IPS DF 6.9 (cell line): ENCODE data around the gene IRAK1.

Experiments
- DNase-seq: peaks from one replicate; pipeline ENCODE4 v3.0.0-alpha.2; 2013; ENCODE audit warnings: low read depth, low spot score
- H3K27ac ChIP-seq: one replicate; pipeline ENCODE4 v1.5.1; 2013; ENCODE audit warnings: low read length, control low read depth
- H3K27me3 ChIP-seq: 2 replicates; pipeline ENCODE4 v1.6.1; 2013; ENCODE audit warnings: mild to moderate bottlenecking, low read length; ENCODE audit not compliant: control insufficient read depth, insufficient read depth
- H3K36me3 ChIP-seq: 2 replicates; pipeline ENCODE4 v1.6.1; 2013; ENCODE audit warnings: low read length; ENCODE audit not compliant: control insufficient read depth, insufficient read depth
- H3K4me1 ChIP-seq: 2 replicates; pipeline ENCODE4 v1.6.1; 2013; ENCODE audit warnings: low read length; ENCODE audit not compliant: control insufficient read depth, insufficient read depth
- H3K4me3 ChIP-seq: 2 replicates; pipeline ENCODE4 v1.5.1; 2013; ENCODE audit warnings: mild to moderate bottlenecking, low read length
- H3K9me3 ChIP-seq: 2 replicates; pipeline ENCODE4 v1.6.1; 2013; ENCODE audit warnings: low read length, inconsistent platforms; ENCODE audit not compliant: control insufficient read depth, insufficient read depth
- WGBS: extraction: QIAGEN DNeasy Blood & Tissue Kit; methylation state at CpG from one replicate; pipeline ENCODE4 v1.1.7; 2013; ENCODE audit warnings: mixed read lengths, missing lambda C conversion rate; ENCODE audit not compliant: insufficient read length, insufficient coverage; 5-methylcytosine and 5-hydroxymethylcytosine counted together

Gene IRAK1

DNA sequence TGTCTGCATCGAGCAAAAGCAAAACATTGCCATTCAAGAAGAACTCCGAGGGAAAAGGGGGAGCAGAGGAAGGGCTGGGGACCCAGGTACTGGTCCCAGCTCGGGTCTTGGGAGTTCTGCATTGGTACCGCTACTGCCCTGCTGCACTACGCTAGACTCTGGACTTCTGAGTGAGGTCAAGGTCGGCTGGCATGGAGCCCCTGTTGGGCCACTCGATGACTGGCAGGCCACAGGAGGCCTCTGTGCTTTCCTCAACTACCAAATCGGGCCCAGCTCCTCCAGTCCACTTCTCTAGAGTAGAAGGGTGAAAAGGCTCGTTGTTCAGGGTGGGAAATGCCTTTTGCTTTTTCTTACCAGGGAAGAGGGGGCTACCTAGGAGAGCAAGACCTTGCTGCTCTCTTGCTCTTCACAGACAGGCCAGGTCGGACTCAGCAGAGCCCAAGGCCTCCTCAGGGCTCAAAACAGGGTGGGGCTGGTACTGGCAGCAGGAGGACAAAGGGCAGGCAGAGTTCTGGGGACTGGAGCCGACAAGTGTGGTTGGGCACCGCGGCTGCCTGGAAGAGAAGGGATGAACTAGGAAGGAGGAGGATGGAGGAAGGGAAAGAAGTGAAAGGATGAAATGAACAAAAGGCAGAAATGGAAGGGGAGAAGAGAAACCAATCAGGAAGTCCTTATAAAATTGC, 8.9 kb upstream of the IRAK1 start:
- no peaks in the 10 kb centered on the region; the same call in 1 of the 2 replicates for H3K36me3 ChIP-seq
- no CpG with 5 or more reads among the region's 13 CpGs for WGBS
- H3K27me3 ChIP-seq = peaks cover 25% of the 10 kb centered on the region; the same call in 1 of the 2 replicates

DNA sequence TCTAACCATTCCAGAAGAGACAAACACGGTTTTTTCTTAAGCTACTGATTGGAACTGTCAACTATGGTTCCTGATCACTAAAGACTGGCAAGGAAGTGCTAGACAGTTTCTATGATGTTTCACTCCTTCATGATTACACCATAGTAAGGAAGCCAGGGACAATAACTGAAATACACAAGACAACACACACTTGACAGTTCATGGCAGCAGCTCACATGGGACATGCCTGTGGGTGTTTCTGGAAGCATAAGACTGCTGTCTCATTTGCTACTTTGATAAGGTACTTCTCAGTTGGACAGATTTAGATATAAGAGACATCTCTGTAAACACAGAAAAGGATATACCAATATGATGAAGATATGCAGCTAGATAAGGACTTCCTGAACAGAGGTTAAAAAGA, 8.3 kb upstream of the IRAK1 start:
- WGBS = no CpG with 5 or more reads among the region's 1 CpG
- H3K4me1 ChIP-seq = peaks cover 2% of the 10 kb centered on the region
- no peaks in the 10 kb centered on the region for H3K9me3 ChIP-seq
- H3K27ac ChIP-seq = no peak overlapping the region
- peaks cover 18% of the 10 kb centered on the region; the same call in 1 of the 2 replicates for H3K27me3 ChIP-seq
- H3K4me3 ChIP-seq = no peak overlapping the region
- no peaks in the 10 kb centered on the region; the same call in 1 of the 2 replicates for H3K36me3 ChIP-seq
- no peak for DNase-seq

More for the DNA sequence above, 8.9 kb upstream of the IRAK1 start:
- Histone ChIP-seq H3K4me3 (no peak overlapping the region), H3K4me1 (peaks cover 3% of the 10 kb centered on the region), H3K9me3 (no peaks in the 10 kb centered on the region), H3K27ac (no peak overlapping the region)
- no peak for DNase-seq

DNA sequence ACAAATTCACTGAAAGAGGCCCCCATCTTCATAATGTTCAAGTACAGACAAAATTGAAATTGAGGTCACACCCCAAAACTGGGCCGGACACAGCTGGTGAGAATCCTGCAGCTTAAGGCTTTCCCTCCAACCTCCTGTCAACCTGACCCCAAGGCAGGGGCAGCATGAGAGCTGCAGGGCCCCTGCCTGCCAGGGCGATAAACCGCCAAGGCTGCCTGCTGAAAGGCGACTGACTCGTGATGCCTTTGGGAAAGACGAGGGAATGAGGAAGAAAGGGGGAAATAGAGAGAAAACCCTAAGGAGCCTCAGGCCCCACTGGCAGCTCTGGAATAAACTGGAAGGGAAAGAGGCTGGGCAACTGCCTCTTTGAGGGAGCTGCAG, 7.3 kb upstream of the IRAK1 start:
- Histone ChIP-seq H3K36me3 (no peaks in the 10 kb centered on the region; the same call in 1 of the 2 replicates), H3K27me3 (peaks cover 12% of the 10 kb centered on the region; the same call in 1 of the 2 replicates), H3K4me3 (no peak overlapping the region), H3K27ac (no peak overlapping the region), H3K4me1 (peaks cover 1% of the 10 kb centered on the region; the same call in 1 of the 2 replicates), H3K9me3 (no peaks in the 10 kb centered on the region)
- DNase-seq = no peak
- WGBS = no CpG with 5 or more reads among the region's 6 CpGs

DNA sequence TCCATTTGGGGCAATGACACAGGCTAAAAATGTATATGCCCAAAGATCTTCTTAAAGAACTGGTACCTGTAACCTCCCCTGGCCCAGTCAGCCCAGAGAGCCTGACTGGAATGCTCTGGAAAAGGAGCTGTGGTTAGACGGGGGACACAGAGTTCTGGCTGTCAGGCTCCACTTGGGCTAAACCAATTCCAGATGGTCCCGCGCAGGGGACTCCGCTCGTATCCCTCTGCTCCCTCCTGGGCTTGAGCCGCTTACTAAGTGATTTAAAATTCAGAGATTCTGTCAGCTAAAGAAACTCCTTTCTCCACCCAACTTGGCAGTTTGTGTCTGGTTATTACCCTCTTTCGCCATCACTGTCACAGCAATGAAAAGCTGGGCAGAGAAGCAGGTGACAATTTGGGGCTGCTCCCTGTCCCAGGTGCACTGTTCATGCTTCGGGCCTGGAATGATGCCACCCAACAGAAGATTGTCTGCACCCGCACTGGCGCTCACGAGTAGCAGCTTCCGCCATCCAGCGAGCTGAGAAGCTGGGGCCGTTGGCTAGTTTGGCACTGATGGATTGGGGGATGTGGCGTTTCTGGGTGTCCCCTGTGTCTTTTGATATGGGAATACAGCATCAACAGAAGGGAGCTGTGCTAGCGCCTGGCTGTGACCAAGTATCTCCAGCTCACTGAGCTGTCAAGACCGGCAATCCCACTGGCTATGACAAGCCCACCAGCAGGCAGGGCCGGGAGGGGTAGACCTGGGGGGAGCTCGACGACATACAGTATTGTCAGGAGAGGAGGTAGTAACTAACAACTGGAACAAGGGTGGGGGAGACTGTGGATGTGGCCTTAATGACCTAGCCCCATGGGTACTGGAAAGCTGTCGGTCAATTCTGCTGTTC, 6.7 kb upstream of the IRAK1 start:
- no CpG with 5 or more reads among the region's 21 CpGs for WGBS
- Histone ChIP-seq H3K4me1 (peaks cover 1% of the 10 kb centered on the region; the same call in 1 of the 2 replicates), H3K9me3 (no peaks in the 10 kb centered on the region), H3K36me3 (no peaks in the 10 kb centered on the region; the same call in 1 of the 2 replicates), H3K4me3 (no peak overlapping the region), H3K27ac (no peak overlapping the region), H3K27me3 (peaks cover 12% of the 10 kb centered on the region; the same call in 1 of the 2 replicates)
- no peak for DNase-seq

DNA sequence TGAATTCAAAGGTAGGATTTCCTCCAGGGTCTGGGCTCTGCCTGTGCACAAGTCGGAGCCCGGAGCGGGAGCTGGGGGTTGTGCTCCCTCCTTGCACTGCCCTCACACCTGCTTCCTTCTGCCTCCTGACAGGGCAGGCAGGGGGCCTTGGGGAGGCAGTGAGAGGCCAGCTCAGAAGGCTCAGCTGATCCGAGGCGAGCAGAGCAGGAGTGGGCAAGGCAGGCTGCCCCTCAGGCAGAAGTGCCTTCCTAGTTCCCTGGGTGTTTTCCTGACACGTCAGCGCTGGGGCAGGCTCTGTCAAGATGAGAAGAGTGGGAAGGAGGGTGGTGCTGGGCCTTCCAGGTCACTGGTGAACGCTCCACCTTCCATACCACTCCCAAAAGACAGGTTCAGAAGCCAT, 5.5 kb upstream of the IRAK1 start:
- H3K27ac ChIP-seq = no peak overlapping the region

DNA sequence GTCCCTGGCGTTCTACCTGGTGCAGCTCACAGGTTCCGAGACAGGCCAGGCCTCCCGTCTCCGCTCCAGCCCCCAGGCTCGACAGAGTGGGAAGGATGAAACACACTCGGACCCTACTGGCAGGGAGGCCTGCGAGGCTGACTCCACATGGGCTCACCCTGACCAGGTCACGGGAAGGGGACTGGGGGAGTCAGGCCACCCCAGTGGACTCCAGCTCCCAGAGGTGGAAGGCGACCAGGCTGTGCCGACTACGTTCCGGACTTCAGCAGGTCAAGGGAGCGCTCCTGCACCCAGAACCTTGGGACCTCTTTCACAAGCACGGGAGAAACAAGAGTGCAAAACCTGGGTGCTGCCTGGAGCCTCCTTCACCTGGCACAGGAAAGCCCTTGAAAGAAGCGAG, 4.6 kb upstream of the IRAK1 start:
- no CpG with 5 or more reads among the region's 15 CpGs for WGBS
- peaks cover 2% of the 10 kb centered on the region; the same call in 1 of the 2 replicates for H3K27me3 ChIP-seq
- no peaks in the 10 kb centered on the region; the same call in 1 of the 2 replicates for H3K36me3 ChIP-seq
- peaks cover 5% of the 10 kb centered on the region for H3K4me1 ChIP-seq
- DNase-seq = no peak
- no peak overlapping the region for H3K4me3 ChIP-seq
- no peaks in the 10 kb centered on the region for H3K9me3 ChIP-seq
- no peak overlapping the region for H3K27ac ChIP-seq

More for the DNA sequence above, 5.5 kb upstream of the IRAK1 start:
- Histone ChIP-seq H3K9me3 (no peaks in the 10 kb centered on the region), H3K27me3 (peaks cover 12% of the 10 kb centered on the region; the same call in 1 of the 2 replicates), H3K4me3 (no peak overlapping the region), H3K36me3 (no peaks in the 10 kb centered on the region; the same call in 1 of the 2 replicates), H3K4me1 (peaks cover 5% of the 10 kb centered on the region)
- WGBS = no CpG with 5 or more reads among the region's 8 CpGs
- DNase-seq = no peak

DNA sequence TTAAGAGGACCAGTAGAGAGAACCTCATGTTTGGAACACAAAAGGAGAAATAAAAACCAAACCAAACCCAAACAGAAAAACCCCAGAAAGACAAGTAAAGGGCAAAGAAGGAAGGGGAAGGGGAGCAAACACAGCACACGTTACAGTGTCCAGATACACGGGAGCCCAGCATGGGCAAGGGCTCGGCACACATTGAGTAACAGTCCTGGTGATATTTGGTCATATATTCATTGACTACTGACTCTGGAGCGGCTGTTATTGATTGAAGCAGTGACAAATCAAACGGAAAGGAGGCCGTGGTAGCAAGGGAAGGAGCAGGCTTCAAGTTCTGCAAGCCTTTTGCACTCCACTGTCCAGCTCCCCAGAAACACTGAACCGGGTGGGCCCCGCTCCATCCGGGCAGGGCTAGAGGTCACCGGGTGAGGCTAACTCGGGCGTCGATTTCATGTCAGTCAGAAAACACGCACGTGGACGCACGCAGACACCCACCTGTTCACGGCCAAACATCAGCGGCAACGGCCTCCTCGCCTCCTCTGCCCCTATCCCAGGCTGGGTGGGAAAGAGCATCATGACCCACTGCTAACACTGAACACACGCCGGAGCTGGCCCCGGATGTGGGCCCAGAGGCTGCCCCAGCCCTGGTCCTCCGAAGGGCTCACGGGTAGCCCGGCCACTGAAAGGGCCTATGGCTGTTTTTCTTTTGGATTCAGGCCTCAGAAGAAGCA, 3.7 kb upstream of the IRAK1 start:
- Histone ChIP-seq H3K9me3 (no peaks in the 10 kb centered on the region), H3K36me3 (no peaks in the 10 kb centered on the region; the same call in 1 of the 2 replicates), H3K4me1 (peaks cover 5% of the 10 kb centered on the region), H3K27me3 (no peaks in the 10 kb centered on the region), H3K4me3 (no peak overlapping the region), H3K27ac (no peak overlapping the region)
- WGBS = no CpG with 5 or more reads among the region's 27 CpGs
- no peak for DNase-seq

DNA sequence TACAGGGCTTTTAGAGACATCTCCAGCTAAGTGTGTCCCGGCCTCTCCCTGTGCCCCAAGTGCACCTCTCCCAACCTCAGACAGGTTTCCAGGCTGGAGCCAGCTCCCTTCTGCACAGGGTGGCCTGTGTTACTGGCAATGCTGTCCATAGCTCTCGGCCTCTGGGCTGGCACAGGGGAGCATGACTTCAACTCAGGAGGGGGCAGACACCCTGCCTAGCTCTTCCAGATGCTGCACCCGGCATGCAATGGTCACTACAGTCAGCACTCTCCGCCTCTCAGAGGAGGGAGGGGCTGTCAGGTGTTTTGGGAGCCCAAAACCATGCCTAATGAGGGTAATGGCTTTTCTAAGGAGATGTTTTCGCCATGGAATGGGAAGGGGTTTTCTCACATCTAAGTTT, 2.4 kb upstream of the IRAK1 start:
- Histone ChIP-seq H3K27ac (no peak overlapping the region), H3K9me3 (no peaks in the 10 kb centered on the region), H3K4me1 (peaks cover 5% of the 10 kb centered on the region), H3K4me3 (no peak overlapping the region), H3K27me3 (no peaks in the 10 kb centered on the region), H3K36me3 (no peaks in the 10 kb centered on the region)
- WGBS = no CpG with 5 or more reads among the region's 5 CpGs
- DNase-seq = no peak

DNA sequence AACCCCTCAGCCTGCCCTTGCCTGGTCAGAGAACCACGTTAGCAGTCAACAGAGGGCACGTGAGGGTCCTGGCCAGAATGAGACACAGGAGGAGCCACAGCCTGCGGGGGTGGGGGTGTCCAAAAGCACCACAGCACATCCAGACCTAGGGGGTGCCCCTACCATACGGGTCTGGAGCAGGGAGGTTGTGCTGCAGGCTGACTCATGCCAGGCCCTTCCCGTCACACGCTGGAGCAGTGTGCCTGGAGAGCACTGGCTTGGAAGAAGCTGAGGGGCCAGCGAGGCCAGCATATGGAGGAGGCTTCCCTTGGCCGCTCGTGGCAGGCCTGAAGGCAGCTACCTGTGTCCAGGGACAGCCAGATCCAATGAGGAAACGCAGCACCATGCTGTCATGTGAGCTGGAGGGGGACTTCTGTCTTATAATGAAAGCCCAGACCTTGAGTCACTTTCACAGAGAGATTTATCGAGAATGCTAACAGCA, 1.5 kb upstream of the IRAK1 start:
- Histone ChIP-seq H3K27ac (no peak overlapping the region), H3K27me3 (no peaks in the 10 kb centered on the region), H3K4me1 (peaks cover 5% of the 10 kb centered on the region), H3K9me3 (no peaks in the 10 kb centered on the region), H3K36me3 (no peaks in the 10 kb centered on the region; the same call in 1 of the 2 replicates), H3K4me3 (no peak overlapping the region)
- no peak for DNase-seq
- WGBS = no CpG with 5 or more reads among the region's 11 CpGs
